HL-60/S4 treated with phorbol 12-myristate 13-acetate at 8.2 ng/mL for 4 days and 3 days (cell line): Measurements from ENCODE around the gene CPT1B.

Source experiments
- in situ Hi-C: fragments of 300-500 bp; cut with MboI; formaldehyde crosslinking; loops from 2 replicates; pipeline ENCODE4 v1.15.0; 2022; ENCODE audit warnings: low sequenced_read_pairs

The CPT1B gene

DNA sequence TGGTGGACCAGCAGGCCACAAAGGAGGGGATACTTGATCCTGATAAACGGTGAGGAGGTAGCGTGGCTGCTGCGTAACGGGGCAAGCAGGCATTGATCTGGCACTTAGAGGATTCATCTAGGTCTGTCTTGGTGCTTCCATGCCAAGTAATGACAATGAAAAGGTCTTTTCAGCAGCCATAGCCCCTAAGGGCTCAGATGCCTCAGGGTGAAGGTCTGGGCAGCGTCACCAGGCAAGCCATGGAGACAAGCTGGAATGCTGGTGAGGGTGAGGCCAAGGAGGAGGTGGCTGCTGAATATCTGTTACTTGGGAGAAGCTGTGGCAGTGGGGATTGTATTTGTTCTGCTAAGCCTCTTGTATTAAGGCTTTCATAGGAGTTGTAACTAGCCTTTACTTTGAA, 9.2 kb upstream of the CPT1B start:
- in situ Hi-C loops = no loop called here

DNA sequence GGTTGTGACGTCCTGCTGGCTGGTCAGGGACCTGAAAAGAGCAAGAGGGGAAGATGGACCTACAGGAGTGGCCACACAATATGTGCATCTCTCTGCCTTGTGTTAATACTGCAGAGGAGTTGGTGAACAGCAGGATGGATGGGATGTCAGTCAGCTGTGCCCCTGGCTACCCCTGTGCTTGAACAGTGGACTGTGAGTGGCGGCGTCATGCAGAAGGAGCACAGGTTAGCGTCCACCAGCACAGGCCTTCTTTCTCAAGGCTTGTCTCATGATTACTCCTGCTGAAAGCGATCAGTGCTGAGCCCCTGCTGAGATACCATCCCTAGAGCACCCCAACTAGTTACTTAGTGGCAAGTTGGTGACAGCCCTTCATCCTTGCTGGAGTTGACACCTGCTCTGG, 8.2 kb upstream of the CPT1B start:
- in situ Hi-C loops = no loop called here

DNA sequence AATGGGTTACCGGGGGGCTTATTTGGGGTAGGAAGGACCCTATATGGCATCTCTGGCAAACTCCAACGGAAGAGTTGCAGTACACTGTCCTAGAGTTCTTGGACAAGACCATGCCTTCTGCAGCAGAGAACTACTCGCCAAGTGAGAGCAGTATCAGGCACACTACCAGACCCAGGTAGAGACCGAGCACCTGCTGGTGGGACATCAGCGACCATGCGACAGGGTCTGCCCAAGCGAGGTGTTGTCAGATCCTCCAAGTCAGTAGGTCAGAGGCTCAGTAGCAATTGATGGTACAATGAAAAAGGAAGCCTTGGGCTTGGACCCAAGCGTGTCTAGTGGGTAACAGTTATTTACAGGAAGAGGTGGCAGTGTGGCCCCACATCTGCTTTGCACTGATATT, 7.6 kb upstream of the CPT1B start:
- in situ Hi-C loops = no loop called here

GRCh38 chr22:50585238-50585637, 7.0 kb upstream of the CPT1B start:
- in situ Hi-C loops = no loop called here

DNA sequence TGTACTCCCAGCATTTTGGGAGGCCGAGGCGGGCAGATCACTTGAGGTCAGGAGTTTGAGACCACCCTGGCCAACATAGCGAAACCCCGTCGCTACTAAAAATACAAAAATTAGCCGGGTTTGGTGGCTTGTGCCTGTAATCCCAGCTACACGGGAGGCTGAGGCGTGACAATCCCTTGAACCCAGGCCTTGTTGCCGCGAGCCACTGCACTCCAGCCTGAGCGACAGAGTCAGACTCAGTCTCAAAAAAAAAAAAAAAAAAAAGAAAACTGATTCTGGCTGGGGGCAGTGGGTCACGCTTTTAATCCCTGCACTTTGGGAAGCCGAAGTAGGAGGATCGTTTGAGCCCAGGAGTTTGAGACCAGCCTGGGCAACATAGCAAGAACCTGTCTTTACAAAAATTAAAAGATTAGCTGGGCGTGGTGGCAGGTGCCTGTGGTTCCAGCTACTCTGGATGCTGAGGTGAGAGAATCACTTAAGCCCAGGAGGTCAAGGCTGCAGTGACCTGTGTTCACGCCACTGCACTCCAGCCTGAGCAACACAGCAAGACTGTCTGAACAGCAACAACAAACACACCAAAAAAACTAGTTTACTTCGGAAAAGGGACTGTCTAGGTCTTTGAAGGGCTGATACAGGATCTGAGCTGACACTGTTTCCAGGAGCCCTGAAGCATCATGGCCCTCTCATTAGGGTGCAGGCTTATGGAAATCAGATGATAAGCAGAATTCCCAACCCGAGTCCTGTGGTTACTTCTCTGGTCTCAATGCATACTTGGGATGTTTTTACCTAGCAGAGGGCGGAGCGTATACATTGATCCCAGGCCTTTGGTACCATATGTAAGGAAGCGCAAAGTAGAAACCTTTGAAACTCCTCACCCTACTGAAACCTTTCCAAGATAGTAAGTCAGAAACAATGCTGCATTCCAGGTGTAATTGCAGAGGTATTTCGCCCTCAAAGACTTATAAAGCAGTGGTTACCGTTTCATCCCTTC, 6.2 kb upstream of the CPT1B start:
- in situ Hi-C loops = no loop called here

DNA sequence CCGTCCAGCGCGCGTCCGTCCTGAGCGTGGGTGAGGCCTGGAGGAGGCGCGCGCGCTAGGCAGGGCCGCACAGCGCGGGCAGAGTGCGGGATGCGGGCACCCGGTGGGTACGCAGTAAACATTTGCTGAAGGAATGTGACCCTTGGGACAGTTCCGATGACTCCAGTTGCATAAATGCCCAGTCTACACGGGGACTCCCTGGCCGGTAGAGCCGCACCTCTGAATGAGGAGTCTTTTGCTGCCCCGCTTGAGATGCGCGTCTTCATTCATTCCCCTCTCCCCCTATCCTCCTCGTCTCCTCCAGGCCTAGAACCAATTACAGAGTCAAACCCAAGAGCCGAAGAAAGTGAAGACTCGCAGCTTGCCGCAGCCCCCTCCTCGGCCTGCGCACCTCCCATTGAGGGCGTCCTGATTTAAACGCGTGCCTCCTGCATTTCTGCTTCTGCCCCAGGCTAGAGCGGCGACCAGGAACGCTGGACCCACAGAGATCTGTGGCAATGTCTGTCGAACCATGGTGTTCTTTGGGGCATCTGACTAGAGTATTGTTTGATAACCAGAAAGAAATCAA, 5.2 kb upstream of the CPT1B start:
- in situ Hi-C loops = no loop called here

DNA sequence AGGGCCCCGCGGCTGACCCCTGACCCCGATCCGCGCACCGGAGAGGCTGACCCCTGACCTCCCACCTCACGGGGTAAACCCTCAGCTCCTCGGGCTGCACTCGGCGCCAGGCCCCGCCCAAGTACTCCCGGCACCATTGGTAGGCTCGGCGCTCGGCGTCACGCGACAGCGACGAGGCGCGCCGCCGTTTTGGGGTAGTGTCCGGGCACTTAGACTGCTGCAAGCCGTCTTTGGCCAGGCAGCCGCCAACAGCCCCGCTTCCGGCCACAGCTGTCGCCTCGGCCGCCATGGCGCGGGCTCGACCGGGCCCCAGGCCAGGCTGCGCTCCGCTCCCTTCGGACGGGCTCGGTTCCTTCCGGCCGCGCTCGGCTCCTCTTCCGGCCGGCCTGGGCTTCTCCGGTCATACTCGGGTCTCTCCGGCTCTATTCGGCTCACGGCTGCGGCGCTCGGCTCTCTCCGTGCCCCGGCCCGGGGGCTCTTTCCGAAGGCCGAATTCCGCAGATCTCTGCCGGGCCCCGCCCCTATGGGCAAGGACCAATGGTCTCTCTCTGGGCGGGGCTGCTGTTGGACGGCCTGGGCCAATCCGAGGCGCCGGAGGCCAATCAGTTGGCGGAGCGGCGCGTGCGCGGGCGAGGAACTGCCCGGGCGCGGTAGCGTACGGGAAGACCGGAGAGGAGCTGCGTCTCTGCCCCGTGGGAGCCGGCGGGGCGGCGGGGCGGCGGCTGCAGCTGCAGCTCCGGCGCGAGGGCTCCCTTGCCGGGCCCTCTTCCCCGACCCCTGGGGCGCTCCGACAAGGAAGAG, 4.5 kb upstream of the CPT1B start, which contains the start of gene CHKB:
Gene CHKB, minus strand, starts transcription at position 357 of the 801 bp plus-strand sequence. Its CDS starts 68 bp downstream, at position 289.
- in situ Hi-C loops = no loop called here

DNA sequence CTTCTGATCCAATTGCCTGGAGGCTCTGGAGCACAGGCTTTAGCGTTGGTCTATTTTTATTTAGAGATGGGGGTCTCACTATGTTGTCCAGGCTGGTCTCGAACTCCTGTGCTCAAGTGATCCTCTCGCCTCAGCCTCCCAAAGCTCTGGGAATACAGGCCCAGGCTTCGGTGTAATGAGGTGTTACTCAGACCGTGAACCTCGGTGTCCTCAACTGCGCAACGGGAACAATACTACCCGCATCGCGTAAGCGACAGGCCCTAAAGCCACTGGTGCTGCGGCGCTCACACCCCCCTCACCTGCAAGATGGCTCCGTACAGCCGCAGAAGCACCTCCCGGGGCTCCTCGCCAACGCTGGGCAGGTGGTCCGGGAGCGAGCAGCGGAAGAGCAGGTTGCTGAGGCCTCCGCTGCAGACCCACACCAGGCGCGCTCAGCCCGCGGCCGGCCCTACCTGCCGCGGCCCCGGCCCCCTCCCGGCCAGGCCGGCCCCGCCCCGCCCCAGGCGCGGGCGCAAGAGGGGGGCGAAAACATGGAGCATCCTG, 3.8 kb upstream of the CPT1B start:
- in situ Hi-C loops = no loop called here

DNA sequence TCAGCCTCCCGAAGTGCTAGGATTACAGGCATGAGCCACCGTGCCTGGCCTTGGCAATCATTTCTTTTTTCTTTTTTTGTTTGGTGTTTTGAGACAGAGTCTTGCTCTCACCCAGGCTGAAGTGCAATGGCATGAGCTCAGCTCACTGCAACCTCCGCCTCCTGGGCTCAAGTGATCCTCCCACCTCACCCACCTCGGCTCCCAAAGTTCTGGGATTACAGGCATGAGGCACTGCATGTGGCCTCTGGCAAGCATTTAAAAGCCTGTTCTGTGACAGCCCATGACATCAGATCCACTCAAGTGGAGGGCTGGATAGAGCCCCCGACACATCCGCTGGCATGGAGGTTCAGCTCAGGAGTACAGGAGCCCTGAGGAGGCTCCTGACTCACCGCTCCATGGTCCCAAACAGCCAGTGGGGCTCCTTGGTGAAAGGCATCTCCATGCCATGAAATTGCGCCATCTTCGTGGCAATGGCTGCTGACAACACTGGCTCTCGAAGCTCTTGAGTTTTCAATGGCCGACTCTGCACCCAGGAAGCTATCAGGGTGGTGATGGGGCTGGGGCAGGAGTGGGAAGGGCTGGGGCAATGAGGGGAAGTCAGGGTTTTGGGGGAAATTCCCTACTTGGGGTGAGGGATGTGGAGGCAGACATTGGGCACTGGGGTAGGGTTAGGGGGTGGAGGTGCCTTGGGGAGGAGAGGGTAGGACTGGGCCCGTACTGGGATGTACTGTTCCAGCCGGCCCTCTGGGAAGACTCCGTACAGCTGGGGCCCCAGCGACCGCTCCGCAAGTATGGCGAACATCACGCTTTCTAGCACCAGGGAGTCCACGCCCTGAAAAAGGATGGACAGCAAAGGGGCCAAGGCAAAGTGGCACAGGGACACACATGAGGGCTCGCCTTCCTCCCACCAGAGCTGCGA, 3.1 kb upstream of the CPT1B start:
- in situ Hi-C loops = no loop called here

DNA sequence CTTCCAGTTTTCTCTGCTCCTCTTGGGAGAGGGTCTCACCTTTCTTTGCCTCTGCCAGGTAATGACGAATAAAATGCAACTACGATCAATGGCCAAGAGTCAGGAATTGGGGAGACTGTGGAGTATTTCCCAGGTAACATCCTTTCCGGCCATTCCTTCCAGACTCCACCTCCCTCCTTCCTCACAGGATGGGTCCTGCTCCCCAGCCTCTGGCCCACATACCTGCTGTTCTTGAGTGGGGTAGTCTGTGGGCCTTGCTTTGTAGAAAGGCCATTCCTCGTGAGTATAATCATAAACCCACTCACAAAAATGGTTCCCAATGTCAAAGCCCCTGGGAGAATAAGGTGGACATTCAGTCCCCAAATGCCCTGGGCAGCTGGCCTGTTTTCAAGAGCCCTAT, 1.5 kb upstream of the CPT1B start:
- in situ Hi-C loops = no loop called here

DNA sequence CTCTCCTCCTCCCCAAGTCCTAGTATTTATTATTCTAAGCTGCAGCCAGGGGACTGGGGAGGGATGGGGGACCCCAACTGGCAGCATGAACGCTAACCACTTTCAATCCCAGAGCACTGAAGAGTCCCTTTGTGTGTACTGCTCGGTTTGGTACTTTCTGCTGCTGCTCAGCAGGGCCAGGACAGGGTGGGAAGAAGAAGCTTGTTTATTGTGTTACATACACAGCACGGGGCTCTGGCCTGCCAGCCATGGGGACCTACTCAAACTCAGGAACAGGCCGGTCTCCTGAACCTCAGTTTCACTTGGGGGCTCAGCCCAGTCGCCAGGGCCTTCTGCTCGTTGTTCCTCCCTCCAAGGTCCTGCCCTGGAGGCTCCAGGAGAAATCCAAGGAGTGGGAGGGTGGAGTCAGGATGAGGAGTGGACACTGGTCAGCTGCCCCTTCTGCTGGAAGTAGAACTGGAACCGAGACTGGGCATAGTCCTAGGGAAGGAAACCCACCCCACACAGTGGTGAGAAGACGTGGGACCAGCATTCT, 616 bp upstream of the CPT1B start:
- in situ Hi-C loops = no loop called here

DNA sequence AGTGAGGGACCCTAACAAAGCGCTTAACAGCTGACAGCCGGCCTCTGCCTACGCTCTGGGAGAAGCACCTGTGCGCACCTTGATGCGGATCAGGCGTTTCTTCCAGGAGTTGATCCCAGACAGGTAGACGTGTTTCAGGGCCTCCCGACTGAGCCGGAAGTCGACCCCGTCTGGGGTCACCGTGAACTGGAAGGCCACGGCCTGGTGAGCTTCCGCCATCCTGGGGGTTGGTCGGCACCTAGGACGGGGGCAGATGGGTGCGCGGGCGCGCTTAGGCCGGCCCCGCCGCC, 585 bp downstream of the CPT1B start:
- in situ Hi-C loops = no loop called here

DNA sequence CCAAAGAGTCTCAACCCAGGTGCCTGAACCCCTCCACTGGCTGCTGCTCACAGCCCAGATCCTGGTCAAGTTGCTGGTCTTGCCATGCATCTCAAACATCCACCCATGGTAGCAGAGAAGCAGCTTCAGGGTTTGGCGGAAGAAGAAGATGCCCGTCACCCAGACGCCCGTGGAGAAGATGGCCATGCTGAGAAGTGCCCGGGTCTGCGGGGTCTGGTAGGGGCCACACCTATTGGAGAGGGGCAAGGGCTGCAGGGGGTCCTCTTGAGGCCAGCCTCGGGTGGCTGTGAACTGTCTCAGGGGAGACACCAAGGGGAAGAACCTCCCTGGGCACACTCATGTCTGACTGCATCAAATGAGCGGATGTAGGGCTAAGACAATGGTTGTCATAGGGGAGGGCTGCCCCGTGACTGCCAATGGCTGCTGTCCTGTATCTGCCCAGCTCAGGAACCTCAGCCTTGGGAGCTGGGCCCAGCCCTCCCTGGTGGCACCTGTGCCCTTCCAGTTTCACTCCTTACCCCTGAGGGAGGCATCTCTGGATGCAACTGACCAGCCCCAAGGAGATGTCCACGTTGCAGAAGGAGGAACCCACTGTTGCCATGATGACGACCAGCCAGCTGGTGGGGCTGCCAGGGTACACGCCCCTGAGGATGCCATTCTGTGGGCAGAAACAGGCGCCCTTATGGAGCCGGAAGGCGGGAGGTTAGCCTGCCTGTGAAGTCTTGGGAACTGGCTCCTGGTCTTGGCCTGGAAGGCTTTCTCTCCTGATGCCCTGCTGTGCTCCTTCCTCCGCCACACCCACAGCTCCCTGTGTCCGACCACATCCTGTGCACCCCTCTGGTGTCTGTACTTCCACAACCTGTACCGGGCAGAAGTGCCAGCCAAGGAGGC, 1.2 kb downstream of the CPT1B start:
- in situ Hi-C loops = no loop called here

DNA sequence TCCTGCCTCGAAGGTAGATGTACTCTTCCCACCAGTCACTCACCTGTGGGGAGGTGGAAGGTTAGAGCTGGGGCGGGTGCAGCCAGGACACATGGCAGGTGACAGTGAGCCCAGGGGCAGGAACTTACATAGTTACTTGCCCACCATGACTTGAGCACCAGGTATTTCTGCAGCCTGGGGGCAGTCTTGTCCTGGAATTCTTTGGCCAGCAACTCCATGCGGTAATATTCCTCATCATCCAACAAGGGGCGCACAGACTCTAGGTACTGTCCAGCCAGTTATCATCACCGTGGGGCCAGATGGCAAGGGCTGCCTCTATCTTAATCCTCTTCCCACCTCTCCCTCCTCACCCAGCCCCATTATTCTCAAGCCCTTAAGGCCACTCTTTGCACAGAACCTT, 2.2 kb downstream of the CPT1B start:
- in situ Hi-C loops = no loop called here

DNA sequence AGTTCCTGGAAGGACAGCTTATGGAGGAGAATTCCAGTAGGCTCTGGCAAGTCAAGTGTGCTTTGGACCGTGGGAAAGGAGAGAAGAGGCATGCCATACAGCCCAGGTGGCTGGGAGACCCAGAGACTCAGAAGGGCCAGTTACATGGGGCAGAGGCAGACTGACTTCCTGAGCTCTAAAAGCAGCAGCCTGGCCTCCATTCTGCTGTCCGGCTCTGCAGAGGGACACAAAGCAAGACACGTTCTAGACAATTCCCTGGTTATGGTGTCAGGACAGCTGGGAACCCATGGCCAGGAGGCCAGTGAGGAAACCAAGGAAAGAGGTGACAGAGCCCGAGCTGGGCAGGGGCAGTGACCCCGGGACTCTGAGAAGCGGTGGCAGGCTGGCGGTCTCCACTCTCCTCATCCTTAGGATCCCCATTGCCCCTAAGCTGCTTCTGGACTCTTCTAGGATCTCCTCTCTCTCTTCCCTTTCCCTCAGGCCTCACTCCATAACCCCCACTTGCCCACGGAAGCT, 2.7 kb downstream of the CPT1B start:
- in situ Hi-C loops = no loop called here

DNA sequence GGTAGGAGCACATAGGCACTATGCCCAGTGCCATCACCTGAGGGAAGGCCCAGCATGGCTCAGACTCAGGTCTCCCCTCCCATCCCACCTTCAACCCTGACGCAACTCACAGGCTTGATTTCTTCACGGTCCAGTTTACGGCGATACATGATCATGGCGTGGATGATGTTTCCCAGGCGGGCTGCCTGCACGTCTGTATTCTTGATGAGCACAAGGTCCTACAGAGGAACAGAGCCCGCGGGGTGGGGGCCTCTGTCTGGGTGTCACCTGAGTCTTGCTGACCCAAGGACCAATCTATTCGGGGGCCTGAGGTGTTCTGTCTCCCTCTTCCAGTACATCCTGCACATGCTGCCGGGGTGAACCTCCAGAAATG, 3.9 kb downstream of the CPT1B start:
- in situ Hi-C loops = no loop called here

- in situ Hi-C loops = no loop called here
Measured at GRCh38 chr22:50573491-50574382, 4.5 kb downstream of the CPT1B start.

- in situ Hi-C loops = no loop called here
Measured at GRCh38 chr22:50572965-50573364, 5.3 kb downstream of the CPT1B start.
